Measurements from ENCODE around the gene PTCD1.

- TF ChIP-seq CTCF (conservative IDR thresholded peaks at IDR 0.05; ENCODE audit: low read depth, low read length), result no peak
- TF ChIP-seq EZH2 (IDR thresholded peaks at IDR 0.05; ENCODE audit: borderline replicate concordance, low read depth, low read length, poor library complexity, severe bottlenecking), result no peak
These were observed 39.6 kb downstream of the PTCD1 start for GRCh38 chr7:99398891-99399445.

Measured in A673 (cell line).